Measurements from ENCODE around the gene CNTROB. TPM values are rescaled to one million over a fixed set of nuclear protein-coding genes. Genes with fewer than 3 reads are reported as not detected.

The CNTROB gene, protein sequence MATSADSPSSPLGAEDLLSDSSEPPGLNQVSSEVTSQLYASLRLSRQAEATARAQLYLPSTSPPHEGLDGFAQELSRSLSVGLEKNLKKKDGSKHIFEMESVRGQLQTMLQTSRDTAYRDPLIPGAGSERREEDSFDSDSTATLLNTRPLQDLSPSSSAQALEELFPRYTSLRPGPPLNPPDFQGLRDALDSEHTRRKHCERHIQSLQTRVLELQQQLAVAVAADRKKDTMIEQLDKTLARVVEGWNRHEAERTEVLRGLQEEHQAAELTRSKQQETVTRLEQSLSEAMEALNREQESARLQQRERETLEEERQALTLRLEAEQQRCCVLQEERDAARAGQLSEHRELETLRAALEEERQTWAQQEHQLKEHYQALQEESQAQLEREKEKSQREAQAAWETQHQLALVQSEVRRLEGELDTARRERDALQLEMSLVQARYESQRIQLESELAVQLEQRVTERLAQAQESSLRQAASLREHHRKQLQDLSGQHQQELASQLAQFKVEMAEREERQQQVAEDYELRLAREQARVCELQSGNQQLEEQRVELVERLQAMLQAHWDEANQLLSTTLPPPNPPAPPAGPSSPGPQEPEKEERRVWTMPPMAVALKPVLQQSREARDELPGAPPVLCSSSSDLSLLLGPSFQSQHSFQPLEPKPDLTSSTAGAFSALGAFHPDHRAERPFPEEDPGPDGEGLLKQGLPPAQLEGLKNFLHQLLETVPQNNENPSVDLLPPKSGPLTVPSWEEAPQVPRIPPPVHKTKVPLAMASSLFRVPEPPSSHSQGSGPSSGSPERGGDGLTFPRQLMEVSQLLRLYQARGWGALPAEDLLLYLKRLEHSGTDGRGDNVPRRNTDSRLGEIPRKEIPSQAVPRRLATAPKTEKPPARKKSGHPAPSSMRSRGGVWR
- total RNA-seq = 40.5 and 47.0 TPM in 2 replicates

DNA sequence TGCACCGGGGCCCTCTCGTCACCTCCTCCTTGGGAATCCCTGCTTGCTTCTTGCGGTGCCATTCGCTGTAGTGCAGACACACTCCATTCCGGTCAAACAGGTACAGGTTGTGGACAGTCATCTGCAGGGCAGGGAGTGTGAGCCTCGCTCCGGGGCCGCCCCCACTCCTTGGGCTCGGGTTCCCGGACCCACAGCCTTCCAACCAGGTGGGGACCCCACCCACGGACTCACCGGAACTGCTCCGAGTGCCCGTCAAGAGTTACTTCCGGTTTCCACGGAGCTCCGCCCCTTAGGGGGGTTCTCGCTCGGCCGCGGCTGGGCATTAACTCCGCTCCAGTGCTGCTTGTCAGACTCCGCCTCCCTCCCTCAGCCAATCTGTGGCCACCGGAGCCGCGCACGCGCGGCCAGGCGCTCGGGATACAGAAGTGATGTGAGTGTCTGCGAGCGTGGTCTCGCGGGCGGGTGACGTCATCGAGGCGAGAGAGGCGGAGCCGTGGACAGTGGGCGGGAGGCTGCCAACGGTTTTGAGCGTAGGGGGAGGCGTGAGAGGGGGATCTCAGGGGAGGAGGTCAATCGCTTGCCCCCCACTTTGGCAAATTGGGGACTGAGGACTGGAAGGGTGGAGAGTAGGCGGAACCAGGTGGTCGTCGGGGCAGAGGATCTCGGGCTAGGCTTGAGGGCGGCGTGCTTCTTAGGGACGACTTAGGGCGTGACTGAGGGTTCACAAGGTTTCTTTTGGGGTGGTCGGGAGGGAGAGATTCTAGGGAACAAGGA is at the start of gene CNTROB, which contains the start of gene TRAPPC1:
Gene CNTROB (plus strand): TSS at position 498 of the 774 bp plus-strand sequence. CDS start 874 bp downstream, outside the sequence.
Gene TRAPPC1 (minus strand): TSS at position 238 of the 774 bp plus-strand sequence. CDS start 117 bp downstream, at position 121.
- intact Hi-C loops (cut with micrococcal nuclease) = loop anchor here (1.0 to 5.0 kb wide), 13 partner anchors 10 to 505 kb away; partner anchors contain the start of genes ALOXE3, BORCS6, FXR2 and KDM6B

GRCh38 chr17:7882629-7883028 is 49.4 kb upstream of the CNTROB start:
- intact Hi-C loops (cut with micrococcal nuclease) = no loop called here

- intact Hi-C loops (cut with micrococcal nuclease) = no loop called here
Observed at GRCh38 chr17:7883781-7884386, 48.1 kb upstream of the CNTROB start.

DNA sequence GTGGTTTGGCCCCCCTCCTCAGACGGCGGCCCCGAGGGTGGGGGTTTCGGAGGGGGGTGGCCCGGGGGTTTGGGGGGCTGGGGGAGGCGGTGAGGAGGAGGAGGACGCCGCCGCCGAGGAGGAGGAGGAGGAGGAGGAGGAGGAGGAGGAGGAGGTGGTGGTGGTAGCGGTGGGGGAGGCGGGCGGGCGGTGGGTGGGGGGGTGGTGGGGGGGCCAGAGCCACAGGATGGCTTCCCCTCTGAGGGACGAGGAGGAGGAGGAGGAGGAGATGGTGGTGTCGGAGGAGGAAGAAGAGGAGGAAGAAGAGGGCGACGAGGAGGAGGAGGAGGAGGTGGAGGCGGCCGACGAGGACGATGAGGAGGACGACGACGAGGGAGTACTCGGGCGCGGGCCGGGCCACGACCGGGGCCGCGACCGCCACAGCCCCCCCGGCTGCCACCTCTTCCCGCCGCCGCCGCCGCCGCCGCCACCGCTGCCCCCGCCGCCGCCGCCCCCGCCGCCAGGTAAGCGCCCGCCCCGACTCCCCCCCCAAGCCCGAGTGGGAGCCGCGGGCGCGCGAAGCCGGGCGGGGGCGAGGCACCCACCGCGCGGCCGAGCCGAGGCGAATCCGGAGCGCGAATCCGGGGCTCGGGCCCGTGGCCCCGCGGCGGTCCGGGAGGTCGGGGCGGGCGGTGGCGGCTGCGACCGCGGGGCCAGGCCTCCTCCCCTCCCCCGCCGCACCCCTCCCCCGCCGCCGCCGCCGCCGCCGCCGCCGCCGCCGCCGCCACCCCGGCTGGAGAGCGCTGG is 47.2 kb upstream of the CNTROB start:
- intact Hi-C loops (cut with micrococcal nuclease) = no loop called here

DNA sequence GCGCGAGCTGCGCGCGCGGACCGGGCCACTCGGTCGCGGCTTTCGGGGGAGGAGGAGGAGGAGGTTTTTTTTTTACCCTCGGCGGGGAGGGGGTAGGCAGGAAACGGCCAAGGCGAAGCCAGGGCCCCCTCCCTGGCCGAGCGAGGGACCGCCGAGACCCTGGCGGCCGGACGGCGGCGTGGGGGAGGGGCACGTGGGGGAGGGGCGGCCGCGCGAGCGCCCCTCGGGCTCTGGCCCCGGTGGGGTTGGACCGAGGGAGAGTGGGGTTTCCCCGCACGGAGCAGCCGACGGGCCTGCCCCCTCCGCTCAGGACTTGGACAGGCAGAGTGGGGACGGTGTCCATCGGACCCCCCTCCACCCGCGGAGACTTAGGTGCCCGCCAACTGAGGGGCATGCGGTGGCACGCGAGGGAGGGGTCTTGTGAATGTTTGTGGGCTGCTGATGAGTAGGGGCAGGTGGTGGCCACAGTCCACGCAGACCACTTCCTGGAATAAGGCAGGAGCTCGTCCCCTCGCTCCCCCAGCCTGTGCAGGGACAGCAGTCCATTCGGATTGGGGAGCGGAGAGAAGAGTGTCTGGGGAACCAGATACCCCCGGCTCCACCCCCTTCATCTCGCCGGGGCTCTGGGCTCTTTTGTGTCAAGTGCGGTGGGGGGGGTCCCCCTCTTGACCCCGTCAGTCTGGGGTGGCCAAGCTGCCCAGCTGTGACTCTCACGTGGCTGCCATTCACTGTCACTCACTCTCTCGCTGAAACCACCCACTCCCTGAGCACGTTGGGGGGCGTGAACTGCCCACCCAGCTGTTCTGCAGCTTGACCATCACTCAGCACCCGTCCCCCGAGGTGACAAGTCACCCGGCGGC is 46.4 kb upstream of the CNTROB start:
- intact Hi-C loops (cut with micrococcal nuclease) = no loop called here

- intact Hi-C loops (cut with micrococcal nuclease) = loop anchor here (1.0 kb wide), 5 partner anchors 29 to 104 kb away; partner anchors contain the start of genes CNTROB, KDM6B and NAA38
Observed at GRCh38 chr17:7886227-7887037, 45.6 kb upstream of the CNTROB start.

DNA sequence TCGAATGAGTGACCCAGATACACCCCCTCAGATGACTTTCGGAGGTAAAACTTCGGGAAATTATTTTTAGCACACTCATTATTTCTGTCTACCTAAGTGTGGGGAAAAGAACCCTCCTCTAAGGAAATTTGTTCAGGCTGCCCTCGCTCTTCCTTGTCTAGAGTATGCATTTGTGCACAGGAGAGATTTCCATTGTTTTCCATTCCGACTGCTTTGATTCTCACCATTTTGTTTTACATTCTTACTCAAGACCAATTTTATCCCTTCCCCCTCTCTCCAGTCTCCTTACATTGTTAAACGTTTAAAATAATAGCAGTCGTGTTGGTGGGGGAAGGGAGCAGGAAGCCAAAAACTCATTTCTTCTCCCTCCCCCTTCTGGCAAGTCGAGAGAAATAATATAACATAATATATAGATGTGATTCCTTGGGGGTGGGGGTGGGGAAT is 44.9 kb upstream of the CNTROB start:
- intact Hi-C loops (cut with micrococcal nuclease) = loop anchor here (1.0 kb wide), 5 partner anchors 28 to 103 kb away; partner anchors contain the start of genes CNTROB, KDM6B and NAA38

DNA sequence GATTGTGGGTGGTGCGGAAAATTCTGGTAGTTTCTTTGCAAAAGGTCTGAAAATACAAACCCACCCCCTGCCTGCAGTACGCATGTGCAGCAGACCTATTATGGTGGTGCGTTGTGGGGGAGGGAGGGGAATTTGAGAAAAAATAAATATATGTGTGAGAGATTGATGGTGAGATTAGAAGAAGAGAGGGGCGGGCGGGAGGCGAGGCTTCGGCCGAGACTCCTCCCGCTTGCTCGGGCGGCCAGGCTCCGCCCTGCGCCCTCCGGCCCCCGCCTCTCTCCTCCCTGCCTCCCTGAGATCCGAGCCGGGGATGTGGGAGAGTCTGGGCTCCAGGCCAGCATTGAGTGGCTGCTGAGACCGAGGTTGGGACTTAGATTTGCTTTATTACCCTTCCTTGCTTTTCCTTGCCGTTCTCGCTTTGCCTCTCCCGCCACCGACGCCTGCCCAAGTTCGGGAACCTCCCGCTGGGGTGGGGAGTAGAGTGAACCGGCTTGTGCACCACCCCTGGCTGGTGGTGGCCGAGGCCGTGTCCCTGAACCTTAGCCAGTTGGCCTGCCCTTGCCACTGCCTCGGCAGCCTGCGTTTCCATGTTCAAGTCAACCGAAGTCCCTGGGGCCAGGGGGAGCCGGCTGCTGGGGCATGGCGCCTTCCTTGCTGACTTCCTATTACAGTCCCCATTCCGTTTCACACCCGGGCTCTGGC is 44.4 kb upstream of the CNTROB start:
- intact Hi-C loops (cut with micrococcal nuclease) = loop anchor here (1.0 kb wide), 6 partner anchors 28 to 103 kb away; partner anchors contain the start of genes CNTROB, KDM6B and NAA38

DNA sequence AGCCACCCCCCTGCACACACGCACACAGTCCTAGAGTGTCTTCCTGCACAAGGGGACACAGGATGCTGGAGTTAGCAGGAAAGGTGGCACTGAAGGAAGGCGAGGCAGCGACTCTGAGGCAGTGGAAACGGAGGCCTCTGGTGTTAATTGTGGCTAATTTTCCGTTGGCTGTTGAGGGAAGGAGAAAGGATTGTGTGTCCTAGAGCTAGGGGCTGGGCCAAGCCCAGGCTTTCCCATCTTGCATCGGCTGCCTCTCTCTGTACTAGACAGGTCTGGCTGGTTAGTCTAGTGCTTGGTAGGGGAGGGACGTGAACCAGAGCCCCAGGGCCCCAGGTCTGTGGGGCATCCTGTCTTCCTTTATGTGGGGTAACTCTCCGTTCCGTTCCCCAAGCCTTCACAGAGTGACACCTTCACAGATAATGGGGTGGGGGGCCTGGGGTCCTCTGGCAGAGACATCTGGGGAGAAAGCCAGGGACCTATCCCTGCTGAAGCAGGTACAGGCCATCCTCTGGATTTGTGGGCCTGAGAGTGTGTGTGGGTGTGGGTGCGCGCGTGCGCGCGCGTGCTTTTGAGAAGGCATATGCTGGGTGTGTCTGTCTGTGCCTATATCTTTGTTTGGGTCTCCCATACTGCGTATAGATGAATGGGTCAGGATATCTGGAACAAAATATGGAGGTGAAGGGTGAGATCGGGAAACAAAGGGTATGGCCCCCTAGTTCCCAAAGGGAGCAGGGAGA is 43.7 kb upstream of the CNTROB start, which contains the start of gene CHD3:
Gene CHD3 (plus strand): TSS at position 606 of the 737 bp plus-strand sequence. CDS start 212 bp downstream, outside the sequence.
- intact Hi-C loops (cut with micrococcal nuclease) = loop anchor here (1.0 kb wide), 1 partner anchor 44 kb away; no protein-coding TSS in a partner anchor

- intact Hi-C loops (cut with micrococcal nuclease) = no loop called here
Observed at GRCh38 chr17:7889166-7889955, 42.6 kb upstream of the CNTROB start.

- intact Hi-C loops (cut with micrococcal nuclease) = no loop called here
Observed at GRCh38 chr17:7893187-7893880, 38.7 kb upstream of the CNTROB start.

DNA sequence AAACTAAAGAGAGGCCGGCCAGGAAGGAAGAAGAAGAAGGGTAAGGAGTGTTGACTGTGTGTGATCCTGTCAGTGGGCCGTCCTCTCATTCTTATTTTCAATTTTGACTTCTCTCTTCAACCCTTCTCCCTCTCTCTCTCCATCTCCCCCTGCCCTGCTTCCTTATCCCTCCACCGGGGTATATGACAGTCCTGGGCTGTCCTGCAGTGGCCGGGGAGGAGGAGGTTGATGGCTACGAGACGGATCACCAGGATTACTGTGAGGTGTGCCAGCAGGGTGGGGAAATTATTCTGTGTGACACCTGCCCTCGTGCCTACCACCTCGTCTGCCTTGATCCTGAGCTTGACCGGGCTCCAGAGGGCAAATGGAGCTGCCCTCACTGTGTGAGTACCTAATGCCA is 37.8 kb upstream of the CNTROB start:
- intact Hi-C loops (cut with micrococcal nuclease) = no loop called here

DNA sequence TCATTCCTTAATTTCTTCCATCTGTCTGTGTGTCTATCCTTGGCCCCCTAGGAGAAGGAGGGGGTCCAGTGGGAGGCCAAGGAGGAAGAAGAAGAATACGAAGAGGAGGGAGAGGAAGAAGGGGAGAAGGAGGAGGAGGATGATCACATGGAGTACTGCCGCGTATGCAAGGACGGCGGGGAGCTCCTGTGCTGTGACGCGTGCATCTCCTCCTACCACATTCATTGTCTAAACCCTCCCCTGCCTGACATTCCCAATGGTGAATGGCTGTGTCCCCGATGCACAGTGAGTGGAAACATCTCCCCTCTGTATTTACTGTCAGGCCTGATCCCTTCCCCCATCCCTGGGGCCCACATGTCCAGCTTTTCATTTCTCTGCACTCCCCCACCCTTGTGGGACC is 37.1 kb upstream of the CNTROB start:
- intact Hi-C loops (cut with micrococcal nuclease) = no loop called here

- intact Hi-C loops (cut with micrococcal nuclease) = loop anchor here (1.0 kb wide), 1 partner anchor 34 kb away; no protein-coding TSS in a partner anchor
Observed at GRCh38 chr17:7897090-7897489, 34.9 kb upstream of the CNTROB start.

DNA sequence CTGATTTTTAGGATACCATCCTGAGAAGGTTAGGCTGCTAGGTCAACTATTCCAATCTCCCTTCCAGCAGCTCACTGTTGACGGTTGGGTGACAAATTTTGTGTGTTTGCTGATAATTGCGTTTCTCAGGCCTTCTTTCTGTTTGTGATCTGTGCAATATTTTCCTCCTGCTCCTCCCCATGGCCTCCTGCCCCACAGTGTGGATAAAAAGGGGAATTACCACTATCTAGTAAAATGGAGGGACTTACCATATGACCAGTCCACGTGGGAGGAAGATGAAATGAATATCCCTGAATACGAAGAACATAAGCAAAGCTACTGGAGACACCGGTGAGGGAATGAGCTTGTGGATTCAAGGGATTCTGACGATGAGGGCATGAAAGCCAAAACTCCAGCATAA is 34.2 kb upstream of the CNTROB start:
- intact Hi-C loops (cut with micrococcal nuclease) = loop anchor here (1.0 kb wide), 1 partner anchor 34 kb away; no protein-coding TSS in a partner anchor
